K562 (cell line): ENCODE results near the gene SLC46A3. TPM values are rescaled to one million over a fixed set of nuclear protein-coding genes. Genes with fewer than 3 reads are reported as not detected.

Source experiments
- CGGBP1 ChIP-seq: fragments of 250-450 bp; sonication (Bioruptor Pico); IDR thresholded peaks from 2 replicates; pipeline ENCODE4 v1.9.0; 2021; ENCODE audit warnings: mild to moderate bottlenecking
- PBX2 ChIP-seq, 2 experiments: IDR thresholded peaks in 1 of 2; conservative IDR thresholded peaks in 1 of 2; 2 replicates each; pipeline ENCODE4 v1.6.1; 2016; ENCODE audit warnings: low read depth in 2 of 2, mild to moderate bottlenecking in 1 of 2, missing compliant biosample characterization in 1 of 2, missing genetic modification characterization in 1 of 2, moderate library complexity in 1 of 2
- RB1 ChIP-seq: fragments of 450-650 bp; IDR thresholded peaks from 2 replicates; pipeline ENCODE4 v1.6.1; 2017; ENCODE audit warnings: low read depth, mild to moderate bottlenecking
- ZNF639 ChIP-seq, 2 experiments: fragments of 200-800 bp in 1 of 2; sonication (Bioruptor generic) in 1 of 2; sonication (generic) in 1 of 2; formaldehyde crosslinking in 1 of 2; IDR thresholded peaks in 1 of 2; conservative IDR thresholded peaks in 1 of 2; 2 replicates each; pipeline versions ENCODE4 v1.5.0 to v1.6.1; 2016 to 2020; ENCODE audit warnings: missing compliant biosample characterization in 1 of 2, missing genetic modification characterization in 1 of 2, missing genetic modification reagents in 1 of 2
- polyA plus RNA-seq, 8 experiments: library from polyadenylated mRNA; depleted of rRNA in 4 of 8; stranded (reverse) in 5 of 8; unstranded in 3 of 8; fragments of >200 nt; fragmentation: Nextera tagmentation in 2 of 8; fragmentation: Illumina TruSeq in 1 of 8; extraction: Ambion mirVana in 2 of 8; extraction: Trizol in 1 of 8; gene quantifications; 2 replicates each; pipeline versions ENCODE4 v1.2.1 to v1.2.3, GENCODE V29; 2011 to 2014; ENCODE audit warnings: inconsistent platforms in 1 of 8, missing spikeins in 1 of 8
- total RNA-seq, 7 experiments: library from RNA; depleted of rRNA in 6 of 7; stranded (reverse); fragments of >200 nt in 6 of 7; fragmentation: Illumina TruSeq in 2 of 7; extraction: Trizol in 2 of 7; gene quantifications; 2 replicates each; pipeline versions ENCODE4 v1.2.1 to v1.2.3, GENCODE V29; 2011 to 2021; ENCODE audit warnings: low replicate concordance in 1 of 7

The SLC46A3 gene
- total and polyA plus RNA-seq, 9 of the 15 experiments (the other 6 are each of a cell fraction or from before 2014, with no cell fraction given), result 0.14 to 1.2 (median 0.51) TPM

GRCh38 chr13:28710161-28710560 is 8.6 kb downstream of the SLC46A3 start (continued):
- TF ChIP-seq ZNF639 (CRISPR knock-in tag; conservative IDR thresholded peaks at IDR 0.05 in 1 of 2, IDR thresholded peaks at IDR 0.05 in 1 of 2) (no peak), CGGBP1 (CRISPR knock-in tag) (no peak), RB1 (no peak), PBX2 (CRISPR knock-in tag; IDR thresholded peaks at IDR 0.05; ENCODE audit: low read depth) (no peak), PBX2 (tag; conservative IDR thresholded peaks at IDR 0.05; ENCODE audit: low read depth) (no peak)
